Measurements from ENCODE around the gene FOXN3. TPM values are rescaled to one million over a fixed set of nuclear protein-coding genes. Genes with fewer than 3 reads are reported as not detected.

FOXN3 gene
- total RNA-seq, 1 experiment from 2014 or later, result 125 TPM

DNA sequence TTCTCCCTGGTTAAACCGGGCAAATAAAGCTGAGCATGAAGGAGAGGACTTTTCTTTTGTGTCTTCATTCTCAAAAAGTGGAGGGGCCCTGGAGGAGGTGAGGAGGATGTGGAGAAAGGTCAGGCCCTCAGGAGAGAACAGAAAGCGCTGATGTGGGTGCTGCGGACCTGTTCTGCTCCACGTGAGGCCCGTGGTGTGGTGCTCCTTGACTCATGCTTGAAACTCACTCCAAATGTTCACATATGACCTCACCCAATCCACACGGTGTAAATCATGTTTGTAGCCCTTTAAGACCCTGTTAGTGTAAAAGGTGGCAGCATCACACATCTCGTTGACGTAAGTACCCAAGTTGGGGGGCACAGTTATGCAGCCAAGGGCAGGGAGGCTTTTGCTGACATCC is 126.2 kb downstream of the FOXN3 start:
- no peak overlapping the region for H3K4me3 Mint-ChIP-seq
- H2AK5ac ChIP-seq (ENCODE audit: insufficient read length, low read length), result no peak overlapping the region
- H3K4me2 ChIP-seq (ENCODE audit: insufficient read depth, insufficient read length, low read length), result no peak overlapping the region
- H3K56ac ChIP-seq (ENCODE audit: insufficient read length, low read depth, low read length), result no peak overlapping the region
- H3K27me3 Mint-ChIP-seq (ENCODE audit: low read depth), result no peaks in the 10 kb centered on the region
- no peak overlapping the region for H3K18ac ChIP-seq (ENCODE audit: insufficient read length, low read depth, low read length)
- H3K9me3 ChIP-seq (ENCODE audit: control insufficient read depth, low read depth, low read length), result no peaks in the 10 kb centered on the region
- no peak overlapping the region for H2AFZ ChIP-seq (ENCODE audit: low read length)
- H3K23ac ChIP-seq (ENCODE audit: insufficient read length, low read depth, low read length), result no peak overlapping the region
- H4K91ac ChIP-seq (ENCODE audit: insufficient read length, low read depth, low read length), result no peak overlapping the region
- no peak overlapping the region for H2BK15ac ChIP-seq (ENCODE audit: low read depth, low read length)
- H3K23me2 ChIP-seq (ENCODE audit: insufficient read length, low read depth, low read length, poor library complexity, severe bottlenecking), result no peaks in the 10 kb centered on the region
- no peak overlapping the region for H4K8ac ChIP-seq (replicated peaks; ENCODE audit: insufficient read length, low read depth, low read length)
- no peak for DNase-seq
- H3K14ac ChIP-seq (ENCODE audit: insufficient read depth, low read length), result no peak overlapping the region
- no CpG with 5 or more reads among the region's 8 CpGs for WGBS (ENCODE audit: extremely low coverage, insufficient read length, low lambda C conversion rate)
- no peaks in the 10 kb centered on the region for H4K20me1 ChIP-seq (ENCODE audit: control insufficient read depth, insufficient read depth, insufficient read length)
- no peaks in the 10 kb centered on the region for H3K27me3 ChIP-seq (ENCODE audit: insufficient read depth, low read length)
- H2BK12ac ChIP-seq (ENCODE audit: insufficient read length, low read depth, low read length), result no peak overlapping the region
- no peak for TF ChIP-seq CTCF (conservative IDR thresholded peaks at IDR 0.05)
- H3K4me1 Mint-ChIP-seq, result peaks cover 59 to 69% of the 10 kb centered on the region in 2 experiments
- H3K79me1 ChIP-seq (ENCODE audit: insufficient read depth, low read depth, low read length, poor library complexity, severe bottlenecking), result peaks cover 5% of the 10 kb centered on the region
- no peak overlapping the region for H3K27ac ChIP-seq (ENCODE audit: insufficient read length, low read depth, low read length)
- peaks cover 24% of the 10 kb centered on the region; the same call in 1 of the 2 replicates for H3K4me1 ChIP-seq (ENCODE audit: insufficient read depth, low read length)
- H3K27ac Mint-ChIP-seq, result peak overlapping the region; percentile 14 to 81 (median 30)
- peaks cover 32 to 38% (median 32%) of the 10 kb centered on the region in 3 experiments for H3K36me3 Mint-ChIP-seq (ENCODE audit: insufficient read depth in 1 of 3, low read depth in 3 of 3)
- no peaks in the 10 kb centered on the region; a peak in 1 of 5 replicates for H3K9me3 Mint-ChIP-seq
- H3K79me2 ChIP-seq (ENCODE audit: insufficient read depth, low read length), result peaks cover 26% of the 10 kb centered on the region; the same call in 1 of the 2 replicates
- H2BK5ac ChIP-seq (ENCODE audit: insufficient read length, low read length), result no peak overlapping the region
- H3K9ac ChIP-seq (ENCODE audit: extremely low read depth, insufficient read length, low read length), result no peak overlapping the region
- H2BK120ac ChIP-seq (ENCODE audit: low read depth, low read length, poor library complexity, severe bottlenecking), result no peak overlapping the region
- no peak overlapping the region for H3T11ph ChIP-seq (ENCODE audit: low read length)
- H2BK20ac ChIP-seq (ENCODE audit: low read depth, low read length, poor library complexity, severe bottlenecking), result no peak overlapping the region
- no peak overlapping the region for H3K4ac ChIP-seq (ENCODE audit: low read depth, low read length)
- H4K5ac ChIP-seq (ENCODE audit: insufficient read length, low read depth, low read length), result no peak overlapping the region
